Vagina (tissue), 2 donors: ENCODE data around the gene IQGAP3. TPM values are rescaled to one million over a fixed set of nuclear protein-coding genes. Genes with fewer than 3 reads are reported as not detected.

Experiments
- DNase-seq, 2 donors: peaks; one replicate each; pipeline ENCODE4 v3.0.0-alpha.2; 2017; ENCODE audit errors: extremely low spot score in 2 of 2
- H3K27ac ChIP-seq: fragments of 200-600 bp; sonication (generic); one replicate; pipeline ENCODE4 v1.5.1; 2019
- H3K27me3 ChIP-seq: fragments of 200-600 bp; sonication (generic); one replicate; pipeline ENCODE4 v1.5.1; 2019
- H3K36me3 ChIP-seq, 2 donors: fragments of 200-600 bp; sonication (generic); one replicate each; pipeline ENCODE4 v1.5.1; 2017 to 2019
- H3K4me1 ChIP-seq: fragments of 200-600 bp; sonication (generic); one replicate; pipeline ENCODE4 v1.5.1; 2019
- H3K4me3 ChIP-seq, 2 donors: fragments of 200-600 bp; sonication (generic); 1 replicate in 1 of 2; 2 replicates in 1 of 2; pipeline ENCODE4 v1.5.1; 2016 to 2019
- H3K9me3 ChIP-seq: fragments of 200-600 bp; sonication (generic); one replicate; pipeline ENCODE4 v1.5.1; 2019
- POLR2A ChIP-seq, 2 donors: fragments of 450-650 bp; IDR thresholded peaks; one replicate each; pipeline ENCODE4 v1.6.1; 2017; ENCODE audit warnings: antibody characterized with exemption in 2 of 2, mild to moderate bottlenecking in 2 of 2, moderate library complexity in 2 of 2
- POLR2AphosphoS5 ChIP-seq, 2 donors: sonication (generic); formaldehyde crosslinking; IDR thresholded peaks; one replicate each; pipeline ENCODE4 v1.9.0; 2017; ENCODE audit warnings: antibody characterized with exemption in 2 of 2, mild to moderate bottlenecking in 2 of 2, low read depth in 1 of 2; ENCODE audit not compliant: insufficient read depth in 1 of 2
- intact Hi-C: fragments of 100-400 bp; cut with DNase I; formaldehyde crosslinking; loops from one replicate; pipeline ENCODE4 v1.15.1; 2023
- total RNA-seq: library from RNA; depleted of rRNA; stranded (reverse); fragments of >200 nt; gene quantifications from one replicate; pipeline ENCODE4 v1.2.3, GENCODE V29; 2016
- TF ChIP-seq, protein P1 (sequence below), 3 experiments: fragments of 450-650 bp in 2 of 3; fragments of 200-600 bp in 1 of 3; sonication (generic) in 1 of 3; IDR thresholded peaks; one replicate each; pipeline ENCODE4 v1.5.1; 2017 to 2019; ENCODE audit warnings: antibody characterized with exemption in 3 of 3, mild to moderate bottlenecking in 2 of 3, moderate library complexity in 2 of 3

IQGAP3 gene
- total RNA-seq, 1 donor from 2014 or later = 2.9 TPM

- no peak for TF ChIP-seq POLR2A (IDR thresholded peaks at IDR 0.05)
- no peak for TF ChIP-seq POLR2AphosphoS5 (IDR thresholded peaks at IDR 0.05; ENCODE audit: insufficient read depth in 1 of 2, low read depth in 1 of 2)
- TF ChIP-seq, protein P1, sequence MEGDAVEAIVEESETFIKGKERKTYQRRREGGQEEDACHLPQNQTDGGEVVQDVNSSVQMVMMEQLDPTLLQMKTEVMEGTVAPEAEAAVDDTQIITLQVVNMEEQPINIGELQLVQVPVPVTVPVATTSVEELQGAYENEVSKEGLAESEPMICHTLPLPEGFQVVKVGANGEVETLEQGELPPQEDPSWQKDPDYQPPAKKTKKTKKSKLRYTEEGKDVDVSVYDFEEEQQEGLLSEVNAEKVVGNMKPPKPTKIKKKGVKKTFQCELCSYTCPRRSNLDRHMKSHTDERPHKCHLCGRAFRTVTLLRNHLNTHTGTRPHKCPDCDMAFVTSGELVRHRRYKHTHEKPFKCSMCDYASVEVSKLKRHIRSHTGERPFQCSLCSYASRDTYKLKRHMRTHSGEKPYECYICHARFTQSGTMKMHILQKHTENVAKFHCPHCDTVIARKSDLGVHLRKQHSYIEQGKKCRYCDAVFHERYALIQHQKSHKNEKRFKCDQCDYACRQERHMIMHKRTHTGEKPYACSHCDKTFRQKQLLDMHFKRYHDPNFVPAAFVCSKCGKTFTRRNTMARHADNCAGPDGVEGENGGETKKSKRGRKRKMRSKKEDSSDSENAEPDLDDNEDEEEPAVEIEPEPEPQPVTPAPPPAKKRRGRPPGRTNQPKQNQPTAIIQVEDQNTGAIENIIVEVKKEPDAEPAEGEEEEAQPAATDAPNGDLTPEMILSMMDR (IDR thresholded peaks at IDR 0.05) = no peak
- peak overlapping the region; percentile 99 for H3K27ac ChIP-seq
- H3K9me3 ChIP-seq = no peaks in the 10 kb centered on the region
- H3K4me1 ChIP-seq = peaks cover 100% of the 10 kb centered on the region
- no peak for DNase-seq
- intact Hi-C loops = no loop called here
- H3K36me3 ChIP-seq = no peaks in the 10 kb centered on the region
- no peaks in the 10 kb centered on the region for H3K27me3 ChIP-seq
- peak overlapping the region; percentile 0 to 24 for H3K4me3 ChIP-seq
Measured at GRCh38 chr1:156493154-156493631, 79.2 kb downstream of the IQGAP3 start.

- no peak for TF ChIP-seq POLR2AphosphoS5 (IDR thresholded peaks at IDR 0.05; ENCODE audit: insufficient read depth in 1 of 2, low read depth in 1 of 2)
- no peak for TF ChIP-seq POLR2A (IDR thresholded peaks at IDR 0.05)
- TF ChIP-seq, protein P1 (IDR thresholded peaks at IDR 0.05) = no peak
- DNase-seq = no peak
- peak overlapping the region; percentile 0 to 24 for H3K4me3 ChIP-seq
- no peaks in the 10 kb centered on the region for H3K27me3 ChIP-seq
- H3K9me3 ChIP-seq = no peaks in the 10 kb centered on the region
- intact Hi-C loops = no loop called here
- peaks cover 100% of the 10 kb centered on the region for H3K4me1 ChIP-seq
- H3K36me3 ChIP-seq = no peaks in the 10 kb centered on the region
- peak overlapping the region; percentile 99 for H3K27ac ChIP-seq
Measured at GRCh38 chr1:156492591-156493080, 79.7 kb downstream of the IQGAP3 start.

DNA sequence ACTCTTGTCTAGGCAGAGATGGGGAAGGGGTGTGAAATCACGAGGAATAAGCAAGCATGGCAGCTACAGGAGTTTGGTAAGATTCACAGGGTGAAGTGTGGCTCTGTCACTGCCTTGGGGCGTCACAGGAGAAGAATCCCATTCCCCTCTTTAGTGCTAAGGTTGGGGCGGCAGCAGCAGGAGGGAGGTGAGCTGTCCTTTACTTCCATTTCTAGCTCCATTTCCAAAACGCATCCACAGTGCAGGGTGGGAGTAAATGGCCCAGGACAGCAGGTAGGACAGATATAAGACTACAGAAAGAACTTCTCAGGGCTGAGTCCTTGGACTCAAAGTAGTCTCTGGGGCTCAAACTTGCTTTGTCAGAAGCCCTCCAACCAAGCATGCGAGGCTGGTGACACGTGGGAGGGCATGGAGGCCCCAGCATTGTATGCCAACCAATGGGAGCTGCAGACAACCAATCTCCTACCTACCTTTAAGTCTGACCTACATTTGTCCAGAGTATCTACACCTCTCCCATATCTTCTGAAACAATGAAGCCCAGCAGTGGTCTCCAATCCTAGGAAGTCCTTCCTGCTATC lies 80.3 kb downstream of the IQGAP3 start:
- Histone ChIP-seq H3K9me3 (no peaks in the 10 kb centered on the region), H3K4me3 (peak overlapping the region in 1 of 2 donors; percentile 3), H3K4me1 (peaks cover 100% of the 10 kb centered on the region), H3K27ac (peak overlapping the region; percentile 99), H3K36me3 (no peaks in the 10 kb centered on the region), H3K27me3 (no peaks in the 10 kb centered on the region)
- DNase-seq = no peak
- intact Hi-C loops = no loop called here
- no peak for TF ChIP-seq POLR2AphosphoS5 (IDR thresholded peaks at IDR 0.05; ENCODE audit: insufficient read depth in 1 of 2, low read depth in 1 of 2)
- no peak for TF ChIP-seq POLR2A (IDR thresholded peaks at IDR 0.05)
- TF ChIP-seq, protein P1 (IDR thresholded peaks at IDR 0.05) = no peak

DNA sequence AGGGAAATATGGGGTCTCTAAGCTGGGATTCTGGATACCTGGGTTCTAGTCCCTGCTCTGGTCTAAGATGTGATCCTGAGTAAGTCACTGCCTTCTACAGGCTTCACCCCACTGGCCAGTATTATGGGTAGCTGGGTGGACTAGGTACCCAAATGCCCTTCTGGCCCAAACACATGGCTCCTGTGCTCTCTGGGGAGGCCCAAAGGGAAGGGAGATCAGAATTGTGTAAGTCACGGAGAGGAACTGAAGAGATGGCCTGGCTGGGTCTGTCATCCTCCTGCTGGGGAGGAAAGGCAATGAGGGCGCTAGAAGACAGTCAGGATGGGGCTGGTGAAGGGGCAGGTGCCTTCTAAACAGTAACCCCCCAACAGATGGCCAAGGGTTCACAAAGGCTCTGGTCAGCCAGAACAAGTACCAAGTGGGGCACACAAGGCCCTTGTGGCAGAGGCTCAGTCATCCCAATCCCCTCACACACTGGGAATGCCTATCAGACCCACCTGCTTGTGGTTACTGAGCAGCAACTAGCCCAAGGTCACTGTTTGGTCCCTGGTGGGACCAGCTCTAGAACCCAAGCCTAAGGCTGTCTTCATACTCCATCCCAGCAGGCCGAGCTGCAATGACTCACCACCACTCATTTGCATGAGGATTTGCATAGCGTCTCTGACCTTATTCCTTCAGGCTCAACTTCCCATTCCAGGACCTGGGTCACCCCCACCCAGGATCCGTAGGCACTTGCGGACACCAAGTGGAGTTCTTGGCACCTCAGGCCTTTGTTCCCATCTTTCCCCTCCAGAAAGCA lies 81.0 kb downstream of the IQGAP3 start:
- H3K4me1 ChIP-seq = peaks cover 100% of the 10 kb centered on the region
- H3K27ac ChIP-seq = peak overlapping the region; percentile 99
- no peaks in the 10 kb centered on the region for H3K27me3 ChIP-seq
- TF ChIP-seq, protein P1 (IDR thresholded peaks at IDR 0.05) = no peak
- intact Hi-C loops = no loop called here
- H3K36me3 ChIP-seq = no peaks in the 10 kb centered on the region
- no peak for DNase-seq
- no peaks in the 10 kb centered on the region for H3K9me3 ChIP-seq
- peak overlapping the region; percentile 26 to 41 for H3K4me3 ChIP-seq
